Ovary (tissue), 9 donors: Measurements from ENCODE around the gene RSPH1. TPM values are rescaled to one million over a fixed set of nuclear protein-coding genes. Genes with fewer than 3 reads are reported as not detected.

Source experiments
- DNase-seq, 5 donors: peaks; one replicate each; pipeline ENCODE4 v3.0.0-alpha.2; 2019 to 2020
- H3K27ac ChIP-seq, 2 donors: fragments of 200-600 bp; one replicate each; pipeline versions ENCODE4 v1.5.1 to v1.8.0; 2019 to 2022
- H3K27me3 ChIP-seq: fragments of 200-600 bp; one replicate; pipeline ENCODE4 v1.8.0; 2022
- H3K36me3 ChIP-seq: fragments of 200-600 bp; sonication (generic); one replicate; pipeline ENCODE4 v1.5.1; 2019
- H3K4me1 ChIP-seq: one replicate; pipeline ENCODE4 v1.8.1; 2013; ENCODE audit warnings: mild to moderate bottlenecking, moderate library complexity; ENCODE audit not compliant: insufficient read depth
- H3K4me3 ChIP-seq: fragments of 200-600 bp; sonication (generic); one replicate; pipeline ENCODE4 v1.5.1; 2017
- H3K9me3 ChIP-seq, 2 donors: fragments of 200-600 bp in 1 of 2; sonication (generic) in 1 of 2; one replicate each; pipeline versions ENCODE4 v1.5.1 to v1.8.1; 2013 to 2019; ENCODE audit warnings: mild to moderate bottlenecking in 1 of 2, moderate library complexity in 1 of 2
- CTCF ChIP-seq, 3 donors: fragments of 450-650 bp in 2 of 3; fragments of 200-600 bp in 1 of 3; IDR thresholded peaks; one replicate each; pipeline versions ENCODE4 v1.5.1 to v1.8.0; 2016 to 2022; ENCODE audit warnings: antibody characterized with exemption in 3 of 3, mild to moderate bottlenecking in 1 of 3
- EP300 ChIP-seq: sonication (generic); formaldehyde crosslinking; IDR thresholded peaks from one replicate; pipeline ENCODE4 v1.6.1; 2017; ENCODE audit warnings: antibody characterized with exemption
- POLR2A ChIP-seq: fragments of 450-650 bp; IDR thresholded peaks from one replicate; pipeline ENCODE4 v1.6.1; 2017; ENCODE audit warnings: antibody characterized with exemption, mild to moderate bottlenecking, moderate library complexity
- WGBS, 3 donors: extraction: QIAGEN DNeasy Blood & Tissue Kit in 1 of 3; methylation state at CpG; one replicate each; pipeline versions ENCODE4 v1.1.5 to v1.1.7; 2013 to 2017; 5-methylcytosine and 5-hydroxymethylcytosine counted together
- intact Hi-C, 4 donors: fragments of 100-400 bp; cut with DNase I; formaldehyde crosslinking; loops; one replicate each; pipeline versions ENCODE4 v1.11.0 to v1.15.1; 2022 to 2023
- polyA plus RNA-seq, 2 donors: library from polyadenylated mRNA; stranded (reverse); fragments of 200-250 nt in 1 of 2; fragments of 350-450 nt in 1 of 2; fragmentation: Illumina TruSeq in 1 of 2; extraction: RNeasy Lipid Tissue Mini Kit (QIAGEN cat#74804) in 1 of 2; gene quantifications; one replicate each; pipeline ENCODE4 v1.2.3, GENCODE V29; 2013 to 2014
- total RNA-seq, 7 donors: library from RNA; depleted of rRNA in 2 of 7; stranded (reverse); fragments of >200 nt in 2 of 7; fragmentation: NEBNext Ultra II Directional in 3 of 7; extraction: Animal tissue kit (Norgen Biotek cat#: 25700) in 3 of 7; gene quantifications; one replicate each; pipeline versions ENCODE4 v1.1.0 to v1.2.4, GENCODE V29; 2016 to 2023
- donor health status: DM: no; HTN: no; CAD: no; lungs with moderate emphysema.
- donor health status: DM: no; HTN: no; CAD: no.
- donor health status: Bipolar disorder and iron deficiency.
- donor health status: DM: yes; HTN: yes; CAD: no.
- donor health status: DM: no; HTN: no; CAD: no.
- donor health status: DM: yes; HTN: yes; CAD: no.

The RSPH1 gene
- total and polyA plus RNA-seq, 9 donors: 0.76 to 37.5 (median 2.5) TPM

- no peak for DNase-seq
- WGBS, 3 donors: 69 to 79% (median 76%) methylated on average over 3 of the region's 3 CpGs
- Histone ChIP-seq H3K27ac (no peak overlapping the region), H3K4me1 (no peaks in the 10 kb centered on the region), H3K4me3 (no peak overlapping the region), H3K27me3 (no peaks in the 10 kb centered on the region), H3K9me3 (no peaks in the 10 kb centered on the region), H3K36me3 (no peaks in the 10 kb centered on the region)
- intact Hi-C loops: no loop called here
- TF ChIP-seq CTCF (IDR thresholded peaks at IDR 0.05): no peak
- no peak for TF ChIP-seq POLR2A
- TF ChIP-seq EP300: no peak
Measured at GRCh38 chr21:42505090-42505726, 9.2 kb upstream of the RSPH1 start.

GRCh38 chr21:42503711-42504110 lies 7.7 kb upstream of the RSPH1 start:
- no peaks in the 10 kb centered on the region for H3K36me3 ChIP-seq
- intact Hi-C loops: no loop called here
- no peaks in the 10 kb centered on the region for H3K27me3 ChIP-seq
- TF ChIP-seq EP300 (no peak), POLR2A (no peak), CTCF (IDR thresholded peaks at IDR 0.05) (no peak)
- H3K27ac ChIP-seq: no peak overlapping the region
- no peaks in the 10 kb centered on the region for H3K9me3 ChIP-seq
- WGBS, 3 donors: 72 to 85% (median 75%) methylated on average over 4 of the region's 4 CpGs
- no peak for DNase-seq
- H3K4me1 ChIP-seq: no peaks in the 10 kb centered on the region
- H3K4me3 ChIP-seq: no peak overlapping the region

GRCh38 chr21:42500736-42501135 lies 4.7 kb upstream of the RSPH1 start:
- WGBS, 3 donors: 67 to 80% (median 77%) methylated on average over 5 of the region's 5 CpGs
- H3K27me3 ChIP-seq: no peaks in the 10 kb centered on the region
- intact Hi-C loops: no loop called here
- H3K4me1 ChIP-seq: peaks cover 4% of the 10 kb centered on the region
- no peak for TF ChIP-seq CTCF (IDR thresholded peaks at IDR 0.05)
- TF ChIP-seq POLR2A: no peak
- no peak for TF ChIP-seq EP300
- H3K36me3 ChIP-seq: no peaks in the 10 kb centered on the region
- no peaks in the 10 kb centered on the region for H3K9me3 ChIP-seq
- no peak for DNase-seq
- H3K27ac ChIP-seq: no peak overlapping the region
- H3K4me3 ChIP-seq: no peak overlapping the region

GRCh38 chr21:42500225-42500624 lies 4.2 kb upstream of the RSPH1 start:
- no peak overlapping the region for H3K27ac ChIP-seq
- no peak for DNase-seq
- H3K27me3 ChIP-seq: no peaks in the 10 kb centered on the region
- WGBS, 3 donors: 85 to 89% (median 89%) methylated on average over 4 of the region's 4 CpGs
- peaks cover 4% of the 10 kb centered on the region for H3K4me1 ChIP-seq
- no peak overlapping the region for H3K4me3 ChIP-seq
- TF ChIP-seq CTCF (IDR thresholded peaks at IDR 0.05): no peak
- intact Hi-C loops: no loop called here
- no peaks in the 10 kb centered on the region for H3K36me3 ChIP-seq
- no peaks in the 10 kb centered on the region for H3K9me3 ChIP-seq
